NCI-H748 treated with DMSO at 0.1 percent for 48 hours (cell line): ENCODE data around the gene DLX3.
"Not testable (repeated sequence)": the region's sequence is repeated elsewhere in the genome, so short reads cannot be mapped to it uniquely, and the experiment has no call there.

Source experiments
- DNase-seq: peaks from one replicate; lab custom pipeline; 2025; lab: John Stamatoyannopoulos, UW

Gene DLX3

DNA sequence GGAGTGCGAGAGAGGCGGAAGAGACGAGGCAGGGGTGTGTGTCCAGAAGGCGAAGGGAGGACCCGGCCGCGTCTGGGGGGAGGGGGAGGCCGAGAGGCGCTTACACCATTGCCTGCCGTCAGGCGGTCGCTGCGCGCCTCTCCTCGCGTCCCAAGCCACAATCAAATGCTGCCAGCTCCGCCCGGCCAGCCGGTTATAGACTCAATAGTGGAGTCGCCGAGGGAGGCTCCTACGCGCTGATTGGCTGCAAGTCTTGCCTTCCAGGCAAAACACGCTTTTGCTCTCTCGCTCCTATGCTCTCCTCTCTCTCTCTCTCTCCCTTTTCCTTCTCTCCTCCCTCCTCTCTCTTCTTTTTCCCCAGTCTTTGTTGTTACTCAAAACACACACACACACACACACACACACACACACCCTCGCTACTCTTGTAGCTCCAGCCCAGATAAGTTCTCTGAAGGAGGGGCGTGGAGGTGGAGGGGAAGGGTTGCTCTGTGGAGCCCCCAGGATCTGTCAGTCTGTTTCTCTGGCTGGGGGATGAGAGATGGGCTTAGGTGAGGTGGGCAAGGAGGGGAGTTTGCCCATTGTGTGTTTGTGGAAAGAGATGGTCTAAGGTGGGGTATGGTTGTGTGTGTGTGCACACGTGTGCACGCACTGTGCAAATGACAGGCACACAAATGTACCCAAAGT is at the start of gene DLX3:
TSS of gene DLX3 (minus strand) at position 170 of the 684 bp plus-strand sequence. CDS start 226 bp downstream, outside the sequence.
- DNase-seq: peak; percentile 72

DNA sequence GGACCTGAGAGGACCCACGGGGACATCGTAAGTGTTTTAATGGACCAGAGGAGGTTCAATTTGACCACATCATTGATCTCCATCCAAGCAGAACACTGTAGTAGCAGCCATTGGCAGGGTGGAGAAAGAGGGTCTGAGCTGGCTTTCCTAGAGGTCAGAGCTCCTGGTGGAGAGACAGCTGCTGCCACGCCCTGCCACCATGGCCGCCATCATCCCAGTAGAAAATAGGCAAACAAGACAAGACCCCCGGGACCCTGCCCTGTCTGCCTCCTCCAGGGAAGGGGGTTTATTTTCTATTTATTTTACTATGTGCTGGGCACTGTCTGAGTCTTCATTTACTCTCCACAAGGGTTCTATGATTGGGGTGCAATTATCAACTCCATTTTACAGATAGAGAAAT is 49.5 kb upstream of the DLX3 start:
- no peak for DNase-seq

DNA sequence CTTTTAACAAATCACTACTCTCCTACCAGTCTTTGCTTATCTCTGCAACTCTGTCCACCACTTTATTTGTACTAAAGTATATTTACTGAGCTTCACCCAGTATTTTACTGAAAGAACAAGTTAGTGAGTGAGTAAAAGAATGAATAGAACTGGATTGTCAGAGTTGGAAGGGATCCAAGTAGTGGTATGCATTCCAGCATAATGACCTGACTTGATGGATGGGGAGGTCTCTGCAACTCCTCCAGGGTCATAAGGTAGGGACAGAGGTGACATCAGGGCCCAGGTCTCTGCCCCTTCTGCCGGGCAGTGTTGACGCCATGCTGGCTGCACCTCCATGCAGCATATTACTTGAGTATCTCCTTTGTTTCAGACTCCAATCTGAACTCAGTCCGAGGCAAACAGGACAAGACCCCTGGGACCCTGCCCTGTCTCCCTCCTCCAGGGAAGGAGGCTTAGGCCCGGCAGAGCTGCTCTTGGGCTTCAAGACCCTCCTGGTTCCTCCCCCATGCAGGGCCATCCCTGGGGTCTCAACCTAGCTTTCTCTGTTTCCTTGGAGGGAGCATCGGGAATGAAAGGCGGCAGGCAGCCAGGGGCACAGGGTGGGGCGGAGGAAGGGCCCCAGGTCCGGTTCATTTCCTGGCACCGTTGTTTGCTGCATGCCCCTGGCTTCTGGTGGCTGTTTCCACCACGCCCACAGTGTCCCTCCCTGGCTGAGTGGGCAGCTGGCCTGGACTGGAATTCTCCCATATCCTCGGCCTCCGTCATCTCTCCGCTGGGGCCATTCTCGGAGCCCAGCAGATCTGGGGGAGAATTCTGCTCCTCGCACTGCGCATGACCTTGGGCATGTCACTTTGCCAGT is 48.5 kb upstream of the DLX3 start:
- no peak for DNase-seq

DNA sequence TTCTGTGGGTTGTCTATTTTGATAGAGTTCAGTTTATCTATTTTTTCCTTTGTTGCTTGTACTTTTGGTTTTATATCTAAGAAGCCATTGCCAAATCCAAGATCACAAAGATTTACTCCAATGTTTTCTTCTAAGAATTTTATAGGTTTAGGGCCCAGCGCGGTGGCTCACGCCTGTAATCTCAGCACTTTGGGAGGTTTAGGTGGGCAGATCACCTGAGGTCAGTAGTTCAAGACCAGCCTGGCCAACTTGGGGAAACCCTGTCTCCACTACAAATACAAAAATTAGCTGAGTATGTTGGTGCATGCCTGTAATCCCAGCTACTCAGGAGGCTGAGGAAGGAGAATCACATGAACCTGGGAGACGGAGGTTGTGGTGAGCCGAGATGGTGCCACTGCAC is 47.2 kb upstream of the DLX3 start:
- DNase-seq: no peak

DNA sequence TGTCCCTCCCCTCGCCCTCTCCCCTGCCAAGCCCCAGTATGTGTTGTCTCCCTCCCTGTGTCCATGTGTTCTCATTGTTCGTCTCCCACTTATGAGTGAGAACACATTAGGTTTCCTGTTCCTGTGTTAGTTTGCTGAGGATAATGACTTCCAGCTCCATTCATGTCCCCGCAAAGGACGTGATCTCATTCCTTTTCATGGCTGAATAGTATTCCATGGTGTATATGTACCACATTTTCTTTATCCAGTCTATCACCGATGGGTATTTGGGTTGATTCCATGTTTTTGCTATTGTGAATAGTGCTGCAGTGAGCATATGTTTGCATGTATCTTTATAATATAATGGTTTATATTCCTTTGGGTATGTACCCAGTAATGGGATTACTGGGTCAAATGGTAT is 45.5 kb upstream of the DLX3 start:
- not testable (repeated sequence) for DNase-seq

DNA sequence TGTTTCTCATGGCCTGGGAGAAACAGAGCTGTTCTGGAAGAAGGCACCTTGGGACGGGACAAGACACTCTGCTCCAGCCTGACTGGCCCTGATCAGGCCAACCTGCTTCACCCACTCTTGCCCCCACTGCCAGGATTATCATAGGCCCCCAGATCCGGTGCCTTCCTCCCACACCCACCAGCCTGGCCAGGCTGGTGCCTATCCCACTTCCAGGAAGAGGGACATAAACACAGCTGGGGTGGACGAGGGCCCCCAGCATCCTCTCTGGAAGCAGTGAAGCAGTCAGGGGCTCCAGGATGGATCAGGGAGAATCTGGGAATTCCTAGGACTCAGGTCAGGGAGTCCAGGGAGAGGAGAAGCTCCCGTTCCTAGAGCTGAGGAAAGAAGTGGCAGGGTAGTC is 44.0 kb upstream of the DLX3 start:
- no peak for DNase-seq

DNA sequence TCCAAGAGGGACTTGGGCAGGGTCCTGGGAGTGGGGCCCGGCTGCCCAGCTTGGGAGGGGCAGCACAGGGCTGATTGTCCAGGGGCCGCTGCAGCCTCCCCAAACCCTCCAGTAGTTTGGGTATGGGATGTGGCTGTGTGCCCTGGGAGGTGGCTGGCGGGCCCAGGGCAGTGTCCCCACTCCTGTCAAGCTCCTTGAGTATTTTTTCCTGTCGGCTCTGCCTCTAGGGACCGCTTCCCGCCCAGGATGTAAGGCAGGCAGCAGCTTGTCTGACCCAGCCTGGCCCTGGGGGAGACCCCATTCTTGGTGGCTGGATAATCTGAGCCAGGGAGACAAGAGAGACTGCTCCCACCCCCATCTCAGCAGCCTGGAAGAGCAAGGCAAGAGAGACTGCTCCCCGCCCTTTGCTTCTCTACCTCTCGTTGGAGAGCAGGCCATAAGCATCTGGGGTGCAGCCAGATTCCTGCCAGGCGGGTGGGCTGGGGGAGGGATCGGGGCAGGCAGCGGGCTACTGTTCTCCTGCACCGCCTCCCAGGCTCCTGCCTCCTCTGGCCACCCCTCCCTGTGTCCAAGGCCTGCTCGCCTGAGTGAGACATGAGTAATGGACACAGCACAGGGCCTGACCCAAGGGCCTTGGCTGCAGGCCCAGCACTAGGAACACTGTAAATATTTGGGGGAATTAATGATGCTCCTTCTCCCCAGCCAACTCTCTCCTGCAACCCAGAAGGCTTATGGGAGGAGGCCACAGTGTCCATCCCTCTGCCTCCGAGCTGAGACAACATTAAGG is 42.5 kb upstream of the DLX3 start:
- no peak for DNase-seq

DNA sequence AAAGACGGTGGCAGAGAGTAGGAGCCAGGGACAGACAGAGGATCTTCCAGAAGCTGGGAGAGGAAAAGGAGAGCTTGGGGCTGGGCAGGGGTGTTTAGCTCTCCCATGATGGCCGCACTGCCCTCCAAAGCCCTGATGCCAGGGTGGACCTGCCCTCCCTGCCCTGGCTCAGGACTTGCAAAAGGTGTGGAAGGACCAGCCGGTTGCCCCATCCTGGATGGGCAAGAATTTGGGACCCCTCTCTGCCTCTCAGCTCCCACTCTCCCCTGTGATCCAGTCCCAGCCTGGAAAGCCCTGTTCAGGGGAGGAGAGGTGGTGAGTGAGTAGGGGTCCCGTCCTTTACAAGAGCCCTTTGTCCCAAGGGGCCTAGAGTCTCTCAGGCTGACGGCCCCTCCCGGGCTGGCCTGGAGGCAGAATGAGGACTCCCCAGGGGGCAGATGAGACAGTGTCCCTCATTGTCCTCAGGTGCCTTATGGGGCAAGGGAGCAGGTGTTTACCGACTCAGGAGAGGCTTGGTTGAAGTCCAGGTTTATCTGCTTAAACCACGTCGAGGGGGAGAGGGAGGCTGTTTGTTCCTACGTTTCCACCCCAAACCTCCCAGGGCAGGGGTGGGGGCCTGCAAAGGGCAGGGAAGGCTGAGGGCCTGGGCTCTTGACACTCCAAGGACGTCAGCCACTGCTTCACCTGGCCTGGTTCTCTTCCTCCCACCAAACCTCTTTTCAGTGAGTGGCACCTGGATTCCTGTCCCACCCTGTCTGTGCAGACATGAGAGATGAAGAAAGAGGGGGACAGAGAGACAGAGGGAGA is 41.6 kb upstream of the DLX3 start:
- no peak for DNase-seq

DNA sequence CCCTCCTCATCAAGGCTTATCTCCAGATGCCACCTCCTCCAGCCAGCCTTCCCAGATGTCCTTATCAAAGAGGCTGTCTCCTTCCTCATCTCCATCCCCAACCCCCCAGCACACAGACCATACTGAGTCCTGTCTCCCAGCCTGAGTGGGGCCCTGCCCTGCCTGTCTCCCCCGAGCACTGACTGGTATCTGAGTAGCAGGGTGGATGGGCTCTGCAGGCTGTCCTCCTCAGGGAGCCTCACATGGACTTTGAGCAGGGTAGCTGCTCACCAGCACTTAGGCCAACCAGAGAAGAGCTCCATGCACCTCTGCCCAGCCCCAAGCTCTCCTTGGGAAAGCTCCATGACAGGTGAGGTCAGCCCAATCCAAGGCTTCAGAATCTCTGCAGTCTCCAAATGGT is 40.9 kb upstream of the DLX3 start:
- no peak for DNase-seq

DNA sequence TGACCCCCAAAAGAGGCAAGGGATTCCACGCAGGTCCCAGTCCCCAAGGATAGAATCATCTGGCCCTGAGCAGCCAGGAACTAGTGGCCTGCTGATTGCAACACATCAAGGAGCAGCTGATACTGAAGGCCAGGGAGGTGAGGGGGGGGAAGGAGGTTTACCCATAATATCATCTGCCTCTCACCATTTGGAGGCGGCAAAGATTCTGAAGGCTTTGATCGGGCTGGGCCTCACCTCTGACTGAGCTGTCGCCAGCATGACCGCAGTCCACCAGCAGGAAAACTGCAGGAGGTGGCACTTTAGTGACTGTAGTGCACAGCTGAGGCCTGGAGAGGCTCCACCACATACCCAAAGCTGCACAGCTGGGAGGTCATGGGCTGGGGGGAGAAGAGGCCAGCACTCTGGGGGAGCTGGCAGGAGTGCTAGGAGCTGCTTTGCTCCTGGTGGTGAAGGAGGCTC is 40.4 kb upstream of the DLX3 start:
- no peak for DNase-seq

DNA sequence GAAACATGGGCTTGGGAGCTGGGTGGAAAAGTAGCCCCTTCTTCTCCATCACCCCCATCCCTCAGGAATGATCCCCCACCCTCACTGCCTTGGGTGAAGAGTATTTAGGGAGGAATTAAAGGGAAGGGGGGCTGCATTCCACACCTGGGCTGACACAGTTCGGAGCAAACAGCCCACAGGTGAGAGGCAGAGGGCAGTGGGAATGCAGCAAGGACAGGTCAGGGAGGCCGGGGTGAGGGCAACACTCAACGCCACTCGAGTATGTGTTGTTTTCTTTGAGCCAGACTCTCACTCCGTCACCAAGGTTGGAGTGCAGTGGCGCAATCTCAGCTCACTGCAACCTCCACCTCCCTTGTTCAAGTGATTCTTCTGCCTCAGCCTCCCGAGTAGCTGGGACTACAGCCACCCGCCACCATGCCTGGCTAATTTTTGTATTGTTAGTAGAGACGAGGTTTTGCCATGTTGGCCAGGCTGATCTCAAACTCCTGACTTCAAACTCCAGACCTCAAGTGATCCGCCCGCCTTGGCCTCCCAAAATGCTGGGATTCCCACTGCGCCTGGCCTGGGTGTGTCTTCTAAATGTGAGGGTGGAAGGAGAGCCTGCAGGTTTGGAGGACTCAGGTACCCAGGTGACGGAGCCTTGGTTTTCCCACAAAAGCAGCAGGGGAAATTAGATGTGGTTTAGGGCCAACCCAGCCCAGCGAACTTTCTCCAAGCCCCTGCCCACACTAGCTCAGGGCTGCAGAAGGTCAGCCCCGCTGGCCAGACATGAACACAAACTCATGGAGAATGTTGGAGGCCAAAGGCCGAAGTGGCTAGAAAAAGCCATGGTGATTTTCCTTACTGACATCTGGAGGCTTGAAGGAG is 39.7 kb upstream of the DLX3 start:
- DNase-seq: no peak

DNA sequence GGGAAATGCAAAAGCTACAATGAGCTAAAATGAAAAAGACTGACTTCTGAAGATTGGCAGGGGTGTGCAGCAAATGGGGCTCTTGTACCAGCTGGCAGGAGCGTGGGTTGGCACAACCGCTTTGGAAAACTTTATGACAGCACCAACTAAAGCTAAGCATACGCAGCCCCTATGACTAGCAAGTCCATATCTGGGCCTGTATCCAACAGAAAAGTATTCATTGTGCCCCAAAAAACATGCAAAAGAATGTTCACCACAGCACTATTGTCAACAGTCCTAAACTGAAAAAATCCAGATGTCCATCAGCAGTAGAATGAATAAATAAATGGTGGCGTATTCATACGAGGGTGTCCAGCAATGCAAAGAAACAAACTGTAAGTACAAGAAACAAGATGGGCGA is 38.3 kb upstream of the DLX3 start:
- DNase-seq: no peak

DNA sequence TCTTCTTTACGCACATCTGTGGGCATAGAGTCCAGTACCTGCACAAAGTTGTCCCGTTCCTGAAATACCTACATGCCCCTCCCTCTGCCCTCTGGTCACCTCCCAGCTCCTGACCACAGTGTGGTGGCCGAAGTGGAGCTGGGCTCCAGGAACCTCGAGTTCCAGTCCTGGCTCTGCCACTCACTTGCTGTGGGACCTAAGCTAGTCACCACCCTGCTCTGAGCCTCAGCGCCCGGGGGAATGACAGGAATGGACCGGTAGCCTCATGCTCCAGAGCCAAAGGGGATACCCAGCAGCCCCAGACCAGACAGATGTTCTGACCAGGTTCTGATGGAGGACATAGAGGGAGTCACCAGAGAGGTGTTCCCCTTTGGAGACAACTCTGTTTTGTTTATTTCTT is 34.2 kb upstream of the DLX3 start:
- DNase-seq: no peak

DNA sequence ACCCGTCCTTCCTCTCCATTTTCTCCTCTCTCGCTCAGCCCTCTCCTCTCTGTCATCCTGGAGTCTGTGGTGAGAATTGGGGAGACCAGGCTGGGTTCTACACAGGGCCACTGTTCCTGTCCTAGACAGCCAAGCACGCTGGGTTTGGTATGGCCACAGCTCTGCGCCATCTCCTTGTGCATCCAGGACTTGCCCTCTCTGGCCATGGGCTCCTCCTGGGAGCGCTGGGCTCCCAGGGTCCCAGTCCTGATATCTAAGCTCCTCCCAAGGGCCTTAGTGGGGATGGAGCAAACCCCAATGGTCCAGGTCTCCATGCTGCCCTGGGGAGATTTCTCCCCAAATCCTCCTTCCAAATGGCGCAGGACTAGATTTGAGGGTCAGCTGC is 33.7 kb upstream of the DLX3 start:
- DNase-seq: no peak

DNA sequence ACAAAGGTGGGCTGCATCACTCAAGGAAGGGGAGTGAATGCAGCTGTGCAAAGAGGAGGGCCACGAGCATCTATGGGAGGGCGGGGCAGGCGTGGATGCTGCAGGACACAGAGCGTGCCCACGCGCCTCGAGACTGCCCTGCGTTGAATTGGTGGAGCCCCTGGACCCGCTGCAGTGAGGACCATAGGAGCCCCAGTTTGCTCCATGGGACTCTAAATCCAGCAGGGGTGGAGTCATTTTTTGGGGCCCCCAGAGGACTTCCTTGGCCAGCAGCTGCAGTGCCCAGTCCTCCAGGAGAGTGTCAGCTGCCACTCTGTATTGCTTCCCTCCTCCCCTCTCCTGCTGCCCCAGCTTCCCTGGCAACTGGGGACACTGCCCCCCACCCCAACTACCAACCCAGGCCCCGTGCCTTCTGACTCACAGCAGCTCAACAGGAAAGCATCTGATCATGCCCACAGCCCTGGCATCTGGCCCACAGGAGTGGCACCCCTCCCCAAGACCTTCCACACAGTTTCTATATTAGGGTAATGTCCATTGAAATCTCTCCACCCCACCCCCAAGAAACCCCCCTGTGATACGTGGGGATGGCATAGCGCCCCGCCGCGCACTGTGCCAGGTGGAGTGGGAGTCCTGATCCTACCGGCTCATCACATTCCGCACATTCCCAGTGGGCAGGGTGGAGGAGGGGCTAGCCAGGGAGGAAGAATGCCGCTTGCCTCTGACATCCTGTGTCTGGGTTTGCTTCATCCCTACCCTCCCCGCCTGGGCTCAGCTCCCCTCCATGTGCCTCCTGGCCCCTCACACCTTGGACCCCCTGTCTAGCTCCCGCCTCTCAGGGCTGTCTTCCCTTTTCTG is 33.1 kb upstream of the DLX3 start:
- no peak for DNase-seq

DNA sequence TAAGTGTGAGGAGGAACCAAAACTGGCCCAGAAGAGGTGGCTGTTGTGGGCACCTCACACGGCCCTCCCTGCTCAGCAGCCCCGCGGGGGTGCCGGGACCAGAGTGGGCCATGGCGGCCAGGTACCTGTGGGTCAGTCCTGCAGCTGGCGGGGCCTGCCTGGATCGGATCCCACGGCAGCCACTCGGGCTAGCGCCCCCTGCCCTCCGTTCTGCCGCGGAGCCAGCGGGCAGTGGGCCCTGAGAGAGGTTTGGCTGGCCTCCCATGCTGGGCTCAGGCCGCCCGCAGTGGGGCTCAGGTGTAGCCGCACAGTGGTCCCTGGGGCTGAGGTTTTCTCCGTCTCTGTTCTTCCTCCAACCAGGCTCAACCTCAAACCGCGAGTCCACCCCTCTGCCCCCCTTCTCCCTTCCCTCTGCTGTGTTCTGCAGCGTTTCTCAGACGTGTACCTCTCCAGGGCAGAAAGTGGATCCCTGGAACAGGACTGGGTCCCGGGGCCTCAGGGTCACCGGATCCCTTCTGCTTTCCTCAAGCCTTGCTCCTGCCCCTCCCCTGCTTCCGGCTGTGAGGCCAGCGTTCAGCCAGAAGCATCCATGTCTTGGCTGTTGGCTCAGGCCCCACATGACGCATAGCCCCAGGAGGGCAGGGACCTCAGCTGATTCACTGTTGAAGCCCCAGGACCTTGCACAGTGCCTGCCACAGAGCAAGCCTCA is 32.3 kb upstream of the DLX3 start:
- DNase-seq: no peak

DNA sequence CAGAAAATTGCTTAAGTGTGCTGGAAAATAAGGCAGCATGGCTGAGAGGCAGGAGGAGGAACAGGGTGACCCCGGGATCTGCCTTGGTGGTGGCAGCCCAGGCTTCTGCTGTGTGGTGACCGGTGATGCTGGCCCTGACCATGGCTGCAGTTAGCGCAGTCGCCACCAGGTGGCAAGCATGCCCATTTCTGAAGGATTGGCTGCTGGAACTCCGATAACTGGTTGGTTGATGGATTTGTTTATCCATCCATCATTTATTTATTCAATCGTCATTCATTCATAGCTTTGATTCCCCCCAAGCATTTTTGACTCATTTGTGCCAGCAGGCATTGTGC is 31.8 kb upstream of the DLX3 start:
- peak; percentile 13 for DNase-seq

DNA sequence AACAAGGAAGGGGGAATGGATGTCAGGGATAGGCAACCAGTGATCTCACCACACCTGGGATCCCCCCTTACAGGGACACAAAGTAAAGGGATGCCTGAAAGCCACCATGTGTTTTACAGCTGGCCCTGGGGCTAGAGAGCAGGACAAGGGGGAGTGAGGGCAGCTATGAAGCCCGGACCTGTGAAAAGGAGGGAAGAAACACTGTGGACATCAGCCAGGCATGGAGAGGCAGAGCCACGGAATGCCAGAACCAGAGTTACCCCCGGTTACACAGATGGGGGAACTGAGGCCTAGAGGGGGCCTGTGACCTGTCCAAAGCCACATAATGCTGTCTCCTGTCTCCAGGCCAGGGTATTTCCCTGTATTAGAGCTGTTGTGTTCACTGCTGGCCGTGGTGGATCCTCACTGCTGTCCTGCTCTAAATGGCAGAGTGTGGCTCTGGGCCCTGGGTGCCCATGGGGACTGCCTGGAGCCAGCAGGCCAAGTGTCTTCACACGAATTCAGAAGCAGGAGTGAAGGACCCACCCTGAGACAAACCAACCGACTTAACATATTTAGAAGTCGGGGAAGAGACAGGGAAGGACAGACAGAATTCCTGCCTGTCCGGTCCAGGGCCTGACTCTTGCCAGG is 31.1 kb upstream of the DLX3 start:
- DNase-seq: no peak

DNA sequence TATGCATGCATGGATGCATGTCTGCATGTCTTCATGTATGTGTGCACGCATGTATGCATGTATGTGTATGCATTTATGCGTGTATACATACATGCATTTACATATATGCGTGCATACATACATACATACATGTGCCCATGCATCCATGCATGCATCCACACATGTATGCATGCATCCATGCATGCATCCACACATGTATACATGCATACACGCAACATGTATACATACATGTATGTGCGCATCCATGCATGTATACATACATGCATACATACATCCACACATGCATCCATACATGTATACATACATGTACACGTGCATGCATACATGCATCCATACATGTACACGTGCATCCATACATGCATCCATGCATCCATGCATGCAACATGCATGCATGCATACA is 29.8 kb upstream of the DLX3 start:
- DNase-seq: no peak
